PC-3 (cell line): ENCODE measurements around the gene FOXP1. TPM values are rescaled to one million over a fixed set of nuclear protein-coding genes. Genes with fewer than 3 reads are reported as not detected.

Experiments
- ATAC-seq: fragments of 200-7000 bp; cut with Tn5 transposase; 2 replicates; pipeline ENCODE4 v1.9.1; 2020; ENCODE audit warnings: mild to moderate bottlenecking, moderate library complexity
- BruUV-seq: library from RNA; stranded (reverse); fragments of 400-500 nt; replicated peaks from 2 replicates; lab custom pipeline; 2021; lab: Mats Ljungman, UMichigan
- CTCF ChIA-PET: fragments of 300-600 bp; sonication (Branson Sonifier 250); formaldehyde crosslinking; loops from one replicate; lab custom pipeline; 2022; ENCODE audit warnings: antibody characterized with exemption; lab: Charles Lee
- POLR2A ChIA-PET: fragments of 300-600 bp; sonication (Branson Sonifier 250); formaldehyde crosslinking; loops from one replicate; lab custom pipeline; 2022; ENCODE audit warnings: antibody characterized with exemption; ENCODE audit not compliant: unreplicated experiment; lab: Charles Lee
- DNase-seq: peaks from one replicate; pipeline ENCODE4 v3.0.0-alpha.2; 2015
- H2AFZ ChIP-seq: fragments of 300-600 bp; sonication (generic); 2 replicates; pipeline ENCODE4 v1.6.0; 2016; ENCODE audit warnings: antibody characterized with exemption, low read length
- H3F3A ChIP-seq: fragments of 300-600 bp; sonication (generic); one replicate; pipeline ENCODE4 v1.6.0; 2017; ENCODE audit warnings: antibody characterized with exemption, low read length, control low read depth, mild to moderate bottlenecking; ENCODE audit not compliant: unreplicated experiment
- H3K27ac ChIP-seq: fragments of 300-600 bp; sonication (generic); 2 replicates; pipeline ENCODE4 v1.5.1; 2016; ENCODE audit warnings: mild to moderate bottlenecking, low read length
- H3K27me3 ChIP-seq: fragments of 300-600 bp; sonication (generic); 2 replicates; pipeline ENCODE4 v1.6.1; 2016; ENCODE audit warnings: low read length, mixed read lengths
- H3K36me3 ChIP-seq: fragments of 300-600 bp; sonication (generic); 2 replicates; pipeline ENCODE4 v1.6.1; 2016; ENCODE audit warnings: low read depth, mixed run types, low read length, mixed read lengths
- H3K4me1 ChIP-seq: fragments of 300-600 bp; sonication (generic); 2 replicates; pipeline ENCODE4 v1.5.1; 2016; ENCODE audit warnings: low read length; ENCODE audit not compliant: insufficient read depth
- H3K4me2 ChIP-seq: fragments of 300-600 bp; sonication (generic); 2 replicates; pipeline ENCODE4 v1.6.0; 2016; ENCODE audit warnings: low read length
- H3K4me3 ChIP-seq: fragments of 300-600 bp; sonication (generic); 2 replicates; pipeline ENCODE4 v1.5.1; 2016; ENCODE audit warnings: mild to moderate bottlenecking, low read length, mixed read lengths
- H3K79me2 ChIP-seq: fragments of 300-600 bp; sonication (generic); 2 replicates; pipeline ENCODE4 v1.6.1; 2017; ENCODE audit warnings: low read length, mixed read lengths
- H3K9ac ChIP-seq: fragments of 300-600 bp; sonication (generic); 2 replicates; pipeline ENCODE4 v1.6.0; 2016; ENCODE audit warnings: mild to moderate bottlenecking, low read length
- H3K9me2 ChIP-seq: fragments of 300-600 bp; sonication (generic); replicated peaks from 2 replicates; pipeline ENCODE4 v1.6.1; 2016; ENCODE audit warnings: mixed run types, low read length, mixed read lengths
- H3K9me3 ChIP-seq: fragments of 300-600 bp; sonication (generic); 2 replicates; pipeline ENCODE4 v1.6.1; 2016; ENCODE audit warnings: low read length, mixed read lengths
- H4K20me1 ChIP-seq: fragments of 300-600 bp; sonication (generic); 2 replicates; pipeline ENCODE4 v1.6.1; 2016; ENCODE audit warnings: low read length, mixed read lengths
- CTCF ChIP-seq: fragments of 300-600 bp; sonication (generic); conservative IDR thresholded peaks from 2 replicates; pipeline ENCODE4 v1.5.1; 2017; ENCODE audit warnings: antibody characterized with exemption, low read depth, mild to moderate bottlenecking, low read length
- EZH2 ChIP-seq: fragments of 300-600 bp; sonication (generic); IDR thresholded peaks from one replicate; pipeline ENCODE4 v1.6.1; 2017; ENCODE audit warnings: antibody characterized with exemption, mild to moderate bottlenecking, low read length; ENCODE audit not compliant: unreplicated experiment
- EZH2phosphoT487 ChIP-seq: fragments of 300-600 bp; sonication (generic); IDR thresholded peaks from 2 replicates; pipeline ENCODE4 v1.6.1; 2018; ENCODE audit warnings: mild to moderate bottlenecking, antibody characterized with exemption, low read length, borderline replicate concordance
- intact Hi-C: fragments of 100-400 bp; cut with micrococcal nuclease; formaldehyde crosslinking; loops from 2 replicates; pipeline ENCODE4 v1.9.0; 2023
- total RNA-seq: library from RNA; depleted of rRNA; stranded (reverse); fragments of >200 nt; gene quantifications from 2 replicates; pipeline ENCODE4 v1.2.3, GENCODE V29; 2014

FOXP1 gene
- total RNA-seq, 1 experiment from 2014 or later, result 35.3 TPM

- no TSS peak for BruUV-seq
Measured at GRCh38 chr3:71488882-71489281, 94.6 kb downstream of the FOXP1 start.

GRCh38 chr3:71488391-71488809, 95.1 kb downstream of the FOXP1 start:
- Histone ChIP-seq H4K20me1 (no peaks in the 10 kb centered on the region), H3K9me3 (0 out of 2 replicates have a peak, but pooled peaks cover 4% of the 10 kb centered on the region), H3K79me2 (no peaks in the 10 kb centered on the region), H3K4me3 (no peak overlapping the region), H3K4me2 (no peak overlapping the region), H2AFZ (no peak overlapping the region), H3K36me3 (peaks cover 8% of the 10 kb centered on the region), H3K27ac (no peak overlapping the region), H3F3A (no peaks in the 10 kb centered on the region), H3K27me3 (no peaks in the 10 kb centered on the region), H3K9ac (no peak overlapping the region), H3K4me1 (no peaks in the 10 kb centered on the region), H3K9me2 (no peaks in the 10 kb centered on the region)
- TF ChIP-seq EZH2, result no peak
- TF ChIP-seq CTCF, result no peak
- TF ChIP-seq EZH2phosphoT487, result no peak
- BruUV-seq, result no TSS peak
- DNase-seq (no peak), ATAC-seq (no peak)
- intact Hi-C loops, result no loop called here
- CTCF ChIA-PET, result no interaction called here
- POLR2A ChIA-PET, result interaction anchor here (0.5 kb wide), 1 partner anchor 400 kb away, joined by 6 read pairs; no protein-coding TSS in a partner anchor

More at GRCh38 chr3:71488882-71489281, 94.6 kb downstream of the FOXP1 start:
- H3K79me2 ChIP-seq, result no peaks in the 10 kb centered on the region
- H3K27me3 ChIP-seq, result no peaks in the 10 kb centered on the region
- intact Hi-C loops, result no loop called here
- no peaks in the 10 kb centered on the region for H3F3A ChIP-seq
- no peak overlapping the region for H3K9ac ChIP-seq
- no peaks in the 10 kb centered on the region for H3K9me2 ChIP-seq
- POLR2A ChIA-PET, result interaction anchor here (0.5 kb wide), 1 partner anchor 401 kb away, joined by 6 read pairs; no protein-coding TSS in a partner anchor
- CTCF ChIA-PET, result no interaction called here
- no peak for ATAC-seq
- H3K36me3 ChIP-seq, result peaks cover 8% of the 10 kb centered on the region
- H3K9me3 ChIP-seq, result 0 out of 2 replicates have a peak, but pooled peaks cover 4% of the 10 kb centered on the region
- H3K4me1 ChIP-seq, result no peaks in the 10 kb centered on the region
- H3K4me2 ChIP-seq, result no peak overlapping the region
- H4K20me1 ChIP-seq, result no peaks in the 10 kb centered on the region
- no peak for DNase-seq
- H3K4me3 ChIP-seq, result no peak overlapping the region
- H3K27ac ChIP-seq, result no peak overlapping the region
- TF ChIP-seq EZH2, result no peak
- TF ChIP-seq EZH2phosphoT487, result no peak
- no peak overlapping the region for H2AFZ ChIP-seq

GRCh38 chr3:71487418-71487817, 96.1 kb downstream of the FOXP1 start:
- Histone ChIP-seq H4K20me1 (no peaks in the 10 kb centered on the region), H3K9ac (no peak overlapping the region), H3K36me3 (peaks cover 8% of the 10 kb centered on the region), H3K4me2 (no peak overlapping the region), H3K27me3 (no peaks in the 10 kb centered on the region), H2AFZ (no peak overlapping the region), H3K4me3 (no peak overlapping the region), H3K4me1 (no peaks in the 10 kb centered on the region), H3K9me3 (0 out of 2 replicates have a peak, but pooled peaks cover 4% of the 10 kb centered on the region), H3K27ac (no peak overlapping the region), H3K9me2 (no peaks in the 10 kb centered on the region), H3F3A (no peaks in the 10 kb centered on the region), H3K79me2 (no peaks in the 10 kb centered on the region)
- intact Hi-C loops, result no loop called here
- TF ChIP-seq CTCF (no peak), EZH2 (no peak), EZH2phosphoT487 (no peak)
- POLR2A ChIA-PET, result no interaction called here
- BruUV-seq, result no TSS peak
- CTCF ChIA-PET, result no interaction called here
- DNase-seq (no peak), ATAC-seq (no peak)
